Measurements from ENCODE around the gene CRLF1. TPM values are rescaled to one million over a fixed set of nuclear protein-coding genes. Genes with fewer than 3 reads are reported as not detected.
A peak's percentile ranks its signal among the peaks of the same experiment; 100 is the strongest.

CRLF1 gene
- total RNA-seq, 1 experiment from 2014 or later, result 16.2 TPM

GRCh38 chr19:18603255-18603957, 3.2 kb downstream of the CRLF1 start:
- Histone ChIP-seq H3K79me2 (ENCODE audit: insufficient read depth, low read length) (no peaks in the 10 kb centered on the region), H3K18ac (ENCODE audit: insufficient read length, low read depth, low read length) (no peak overlapping the region), H4K91ac (ENCODE audit: insufficient read length, low read depth, low read length) (no peak overlapping the region), H2BK120ac (ENCODE audit: low read depth, low read length, poor library complexity, severe bottlenecking) (no peak overlapping the region), H3K23ac (ENCODE audit: insufficient read length, low read depth, low read length) (no peak overlapping the region), H2BK15ac (ENCODE audit: low read depth, low read length) (no peak overlapping the region), H3T11ph (ENCODE audit: low read length) (no peak overlapping the region), H4K20me1 (ENCODE audit: control insufficient read depth, insufficient read depth, insufficient read length) (no peaks in the 10 kb centered on the region), H2AFZ (ENCODE audit: low read length) (no peak overlapping the region), H3K9ac (ENCODE audit: extremely low read depth, insufficient read length, low read length) (no peak overlapping the region), H4K8ac (replicated peaks; ENCODE audit: insufficient read length, low read depth, low read length) (no peak overlapping the region), H4K5ac (ENCODE audit: insufficient read length, low read depth, low read length) (no peak overlapping the region), H3K27me3 (ENCODE audit: insufficient read depth, low read length) (peaks cover 47% of the 10 kb centered on the region), H2AK5ac (ENCODE audit: insufficient read length, low read length) (no peak overlapping the region), H3K4me1 (ENCODE audit: insufficient read depth, low read length) (no peaks in the 10 kb centered on the region; the same call in 1 of the 2 replicates), H3K27ac (ENCODE audit: insufficient read length, low read depth, low read length) (no peak overlapping the region), H2BK5ac (ENCODE audit: insufficient read length, low read length) (no peak overlapping the region), H3K4me2 (ENCODE audit: insufficient read depth, insufficient read length, low read length) (peak overlapping the region; percentile 20), H3K4ac (ENCODE audit: low read depth, low read length) (no peak overlapping the region), H3K79me1 (ENCODE audit: insufficient read depth, low read depth, low read length, poor library complexity, severe bottlenecking) (no peaks in the 10 kb centered on the region), H2BK12ac (ENCODE audit: insufficient read length, low read depth, low read length) (no peak overlapping the region), H3K23me2 (ENCODE audit: insufficient read length, low read depth, low read length, poor library complexity, severe bottlenecking) (peaks cover 3% of the 10 kb centered on the region), H3K14ac (ENCODE audit: insufficient read depth, low read length) (no peak overlapping the region; the same call in 1 of the 2 replicates), H3K9me3 (ENCODE audit: control insufficient read depth, low read depth, low read length) (no peaks in the 10 kb centered on the region), H3K56ac (ENCODE audit: insufficient read length, low read depth, low read length) (no peak overlapping the region), H2BK20ac (ENCODE audit: low read depth, low read length, poor library complexity, severe bottlenecking) (no peak overlapping the region)
- DNase-seq, result peak; percentile 71
- peaks cover 86% of the 10 kb centered on the region for H3K27me3 Mint-ChIP-seq (ENCODE audit: low read depth)
- peaks cover 15 to 27% of the 10 kb centered on the region in 2 experiments for H3K4me1 Mint-ChIP-seq
- WGBS (ENCODE audit: extremely low coverage, insufficient read length, low lambda C conversion rate), result no CpG with 5 or more reads among the region's 32 CpGs
- TF ChIP-seq CTCF (conservative IDR thresholded peaks at IDR 0.05), result peak; percentile 43; the same call in 2 of the 3 replicates
- H3K36me3 Mint-ChIP-seq (ENCODE audit: insufficient read depth in 1 of 3, low read depth in 3 of 3), result peaks cover 0 to 6% (median 0%) of the 10 kb centered on the region in 3 experiments; a peak in 2 of 7 replicates
- peak overlapping the region; percentile 29 to 61; a peak in 4 of 5 replicates for H3K4me3 Mint-ChIP-seq
- no peaks in the 10 kb centered on the region; a peak in 1 of 5 replicates for H3K9me3 Mint-ChIP-seq
- no peak overlapping the region for H3K27ac Mint-ChIP-seq

Data from H9 (cell line).